GM12872 (cell line): ENCODE results near the gene AKAP13.

ENCODE experiments used
- TF ChIP-seq, protein P1 (sequence below): IDR thresholded peaks from 3 replicates; pipeline ENCODE4 v1.5.1; 2011; ENCODE audit warnings: low read depth, mild to moderate bottlenecking, low read length, moderate library complexity; ENCODE audit not compliant: insufficient read depth

The AKAP13 gene

GRCh38 chr15:85785887-85786780 is 405.7 kb downstream of the AKAP13 start:
- TF ChIP-seq, protein P1, sequence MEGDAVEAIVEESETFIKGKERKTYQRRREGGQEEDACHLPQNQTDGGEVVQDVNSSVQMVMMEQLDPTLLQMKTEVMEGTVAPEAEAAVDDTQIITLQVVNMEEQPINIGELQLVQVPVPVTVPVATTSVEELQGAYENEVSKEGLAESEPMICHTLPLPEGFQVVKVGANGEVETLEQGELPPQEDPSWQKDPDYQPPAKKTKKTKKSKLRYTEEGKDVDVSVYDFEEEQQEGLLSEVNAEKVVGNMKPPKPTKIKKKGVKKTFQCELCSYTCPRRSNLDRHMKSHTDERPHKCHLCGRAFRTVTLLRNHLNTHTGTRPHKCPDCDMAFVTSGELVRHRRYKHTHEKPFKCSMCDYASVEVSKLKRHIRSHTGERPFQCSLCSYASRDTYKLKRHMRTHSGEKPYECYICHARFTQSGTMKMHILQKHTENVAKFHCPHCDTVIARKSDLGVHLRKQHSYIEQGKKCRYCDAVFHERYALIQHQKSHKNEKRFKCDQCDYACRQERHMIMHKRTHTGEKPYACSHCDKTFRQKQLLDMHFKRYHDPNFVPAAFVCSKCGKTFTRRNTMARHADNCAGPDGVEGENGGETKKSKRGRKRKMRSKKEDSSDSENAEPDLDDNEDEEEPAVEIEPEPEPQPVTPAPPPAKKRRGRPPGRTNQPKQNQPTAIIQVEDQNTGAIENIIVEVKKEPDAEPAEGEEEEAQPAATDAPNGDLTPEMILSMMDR, result no peak

DNA sequence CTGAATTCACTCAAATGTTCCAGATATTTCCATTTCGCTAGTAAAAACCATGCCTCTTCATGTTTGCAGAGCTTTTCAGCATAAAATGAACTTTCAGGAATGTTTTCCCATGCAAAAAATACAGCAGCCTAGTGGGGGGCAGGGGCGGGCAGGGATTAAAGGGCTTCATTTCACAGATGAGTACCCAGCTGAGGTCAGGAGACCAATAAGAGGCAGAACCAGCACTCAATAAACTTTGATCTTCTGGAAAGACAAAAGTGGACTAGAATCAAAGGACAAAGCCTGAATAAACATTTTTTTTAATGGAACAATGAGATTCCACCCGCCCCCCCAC is 406.3 kb downstream of the AKAP13 start:
- TF ChIP-seq, protein P1, result no peak

- TF ChIP-seq, protein P1, result no peak
Measured at GRCh38 chr15:85788771-85789495, 408.5 kb downstream of the AKAP13 start.

- TF ChIP-seq, protein P1, result no peak
Measured at GRCh38 chr15:85789496-85789875, 409.1 kb downstream of the AKAP13 start.

GRCh38 chr15:85792102-85792731 is 411.8 kb downstream of the AKAP13 start:
- TF ChIP-seq, protein P1, result no peak

- TF ChIP-seq, protein P1, result no peak
Measured at GRCh38 chr15:85792912-85793590, 412.6 kb downstream of the AKAP13 start.
